GM21381 (cell line): ENCODE measurements around the gene CELA2A.
"Not testable (repeated sequence)": the region's sequence is repeated elsewhere in the genome, so short reads cannot be mapped to it uniquely, and the experiment has no call there.

Experiments
- ATAC-seq: cut with Tn5 transposase; IDR thresholded peaks from one replicate; pipeline ENCODE4 v1.9.1; 2021; ENCODE audit warnings: mild to moderate bottlenecking, moderate library complexity; ENCODE audit not compliant: unreplicated experiment

The CELA2A gene

DNA sequence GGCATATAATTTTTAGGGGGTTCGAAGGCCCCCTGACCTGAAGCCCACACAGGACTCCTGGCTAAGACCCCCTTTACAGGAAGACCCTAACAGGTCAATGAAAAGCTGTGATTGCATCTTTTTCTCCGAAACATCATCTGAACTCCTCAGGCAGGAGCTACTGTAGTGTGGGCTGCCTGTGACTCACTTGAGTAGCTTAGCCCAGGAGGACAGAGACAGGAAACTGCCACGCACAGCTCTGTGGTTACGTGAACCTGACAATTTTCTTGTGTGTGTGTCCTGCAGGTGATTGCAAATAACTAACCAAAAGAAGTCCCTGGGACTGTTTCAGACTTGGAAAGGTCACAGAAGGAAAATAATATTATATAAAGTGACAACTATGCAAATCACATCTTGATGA, 34.5 kb downstream of the CELA2A start:
- ATAC-seq = not testable (repeated sequence)

DNA sequence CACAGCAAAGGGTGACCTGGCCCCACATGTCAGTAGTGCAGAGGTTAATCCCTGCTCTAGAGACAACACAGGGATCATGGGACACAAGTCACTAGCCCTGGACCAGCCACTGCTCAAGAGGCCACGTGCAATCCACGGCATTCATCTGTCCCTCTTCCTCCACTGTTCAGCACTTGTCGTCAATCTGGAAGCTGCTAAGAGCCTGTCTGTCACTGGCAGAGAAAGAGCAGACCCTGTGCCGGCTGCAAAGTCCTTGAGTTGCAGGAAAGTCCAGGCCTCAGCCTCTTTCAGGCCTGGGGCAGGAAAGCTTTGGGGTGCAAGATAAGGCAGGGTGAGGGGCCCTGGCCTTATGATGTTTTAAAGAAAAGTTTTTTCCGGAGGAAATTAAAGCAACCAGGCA, 36.1 kb downstream of the CELA2A start:
- ATAC-seq = no peak

DNA sequence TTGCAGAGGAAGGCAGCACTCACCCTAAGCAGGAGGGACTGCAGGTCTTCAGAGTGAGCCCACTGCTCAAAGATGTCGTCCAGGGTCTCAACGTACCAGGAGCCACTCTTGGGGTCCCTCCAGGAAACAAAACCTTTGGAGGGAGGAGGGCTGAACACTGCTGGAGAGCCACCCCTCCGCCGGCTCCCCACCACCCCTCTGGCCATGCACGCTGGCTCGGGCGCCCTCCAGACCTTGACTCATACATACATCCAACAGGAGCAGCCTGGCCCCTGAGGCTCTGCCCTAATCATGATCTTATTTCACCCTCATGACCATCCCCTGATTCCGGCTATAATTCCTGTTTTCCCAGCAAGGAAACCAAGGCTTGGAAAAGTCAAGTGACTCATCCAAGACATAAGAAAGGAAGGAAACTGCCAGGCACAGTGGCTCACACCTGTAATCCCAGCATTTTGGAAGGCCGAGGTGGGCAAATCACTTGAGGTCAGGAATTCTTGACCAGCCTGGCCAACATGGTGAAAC, 37.4 kb downstream of the CELA2A start:
- no peak for ATAC-seq

GRCh38 chr1:15500184-15501178, 43.9 kb downstream of the CELA2A start:
- ATAC-seq = no peak

- no peak for ATAC-seq
Measured at GRCh38 chr1:15501208-15502032, 44.9 kb downstream of the CELA2A start.

DNA sequence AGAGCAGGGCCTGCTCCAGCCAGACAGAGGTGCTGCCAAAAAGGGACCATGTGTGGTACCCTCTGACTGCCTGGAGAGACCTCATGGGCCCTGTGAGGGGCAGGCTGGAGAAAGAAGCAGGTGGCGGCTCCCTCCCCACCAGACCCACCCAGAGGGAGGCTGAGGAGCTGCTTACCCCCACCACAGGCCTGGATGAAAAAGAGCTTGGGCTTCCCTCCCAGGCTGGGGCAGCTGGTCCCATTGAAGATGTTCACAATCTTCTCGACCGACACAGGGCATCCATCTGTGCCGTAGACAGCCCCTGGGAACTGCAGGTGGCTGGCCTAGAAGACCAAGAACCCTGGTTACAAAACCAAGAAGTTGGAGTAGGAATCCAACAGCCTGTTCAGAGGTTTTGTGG, 47.9 kb downstream of the CELA2A start:
- no peak for ATAC-seq

DNA sequence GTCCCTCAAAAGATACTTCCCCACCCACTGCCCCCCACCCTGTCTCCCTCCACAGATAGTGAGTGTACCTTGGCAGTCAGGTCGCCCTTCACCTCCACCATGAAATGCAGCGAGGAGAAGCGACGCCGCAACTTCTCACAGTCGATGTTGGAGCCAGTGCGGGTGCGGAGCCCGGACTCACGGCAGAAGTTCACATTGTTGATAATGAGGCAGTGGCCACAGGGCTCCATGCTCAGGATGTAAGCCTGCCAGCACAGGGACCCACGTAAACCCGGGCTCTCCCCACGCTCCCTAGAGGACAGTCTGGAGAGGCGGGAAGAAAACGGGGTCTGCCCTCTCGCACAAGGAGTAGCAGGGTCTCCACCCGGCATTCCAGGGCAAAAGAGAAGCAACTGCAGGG, 50.3 kb downstream of the CELA2A start:
- ATAC-seq = no peak

DNA sequence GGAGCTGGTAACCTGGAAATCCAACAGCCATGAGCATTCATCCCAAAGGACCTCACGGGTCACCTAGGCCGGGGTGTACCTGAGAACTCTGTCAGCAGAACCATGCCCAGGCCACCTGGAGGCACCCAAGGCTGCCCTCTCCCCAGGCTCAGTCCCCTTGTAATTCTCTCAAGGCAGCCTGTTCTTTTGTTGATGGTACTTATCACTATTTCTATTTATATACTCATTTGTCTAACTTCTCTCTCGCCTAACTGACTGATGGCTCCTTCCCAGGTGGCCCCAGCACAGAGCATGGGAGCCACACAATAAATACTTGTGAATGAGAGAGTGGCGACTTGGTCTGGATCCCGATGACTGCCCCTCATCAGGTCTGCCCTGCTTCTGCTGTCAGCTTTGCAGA, 50.7 kb downstream of the CELA2A start:
- ATAC-seq = no peak

DNA sequence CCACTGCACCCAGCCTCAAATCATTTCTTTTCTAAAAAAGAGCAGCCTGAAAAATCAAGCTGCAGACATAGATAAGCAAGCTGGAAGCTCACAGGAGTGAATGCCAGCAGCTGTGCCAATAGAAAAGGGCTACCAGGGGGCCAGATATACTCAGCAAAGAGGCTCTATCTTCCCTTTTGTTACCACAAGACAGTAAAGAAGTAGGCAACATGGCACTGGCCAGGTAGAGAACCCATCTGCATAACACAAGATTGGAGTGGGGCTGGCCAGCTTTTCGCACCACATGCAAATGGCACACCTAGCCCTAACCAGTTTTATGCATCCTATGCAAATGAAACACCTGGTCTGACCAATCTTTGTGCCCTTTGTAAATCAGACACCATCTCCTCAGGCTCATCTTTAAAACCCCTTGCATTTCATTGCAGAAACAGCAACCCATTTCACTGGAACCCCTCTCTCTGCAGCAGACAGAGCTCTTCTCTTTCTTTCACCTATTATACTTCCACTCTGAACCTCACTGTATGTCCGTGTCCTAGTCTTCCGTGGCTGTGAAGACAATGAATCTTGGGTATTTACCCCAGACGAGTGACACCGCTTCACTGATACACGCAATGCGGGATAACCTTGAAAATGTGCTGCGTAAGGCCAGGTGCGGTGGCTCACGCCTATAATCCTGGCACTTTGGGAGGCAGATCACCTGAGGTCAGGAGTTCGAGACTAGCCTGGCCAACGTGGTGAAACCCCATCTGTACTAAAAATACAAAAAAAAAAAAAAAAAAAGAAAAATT, 52.4 kb downstream of the CELA2A start:
- no peak for ATAC-seq

DNA sequence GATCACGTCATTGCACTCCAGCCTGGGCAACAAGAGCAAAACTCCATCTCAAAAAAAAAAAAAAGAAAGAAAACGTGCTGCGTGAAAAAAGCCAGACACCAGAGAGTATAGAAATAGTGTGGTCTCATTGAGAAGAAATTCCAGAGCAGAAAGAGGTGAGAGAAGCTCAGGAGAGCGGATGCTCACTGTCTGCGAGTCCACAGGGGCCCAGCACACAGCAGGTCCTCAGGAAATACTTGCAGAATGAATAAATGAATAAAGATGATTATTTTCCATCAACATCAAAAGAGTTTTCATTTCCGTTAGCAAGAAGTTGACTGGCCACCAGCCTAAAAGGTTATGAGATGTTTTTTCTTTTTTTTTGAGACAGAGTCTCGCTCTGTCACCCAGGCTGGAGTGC, 53.1 kb downstream of the CELA2A start:
- ATAC-seq = no peak

DNA sequence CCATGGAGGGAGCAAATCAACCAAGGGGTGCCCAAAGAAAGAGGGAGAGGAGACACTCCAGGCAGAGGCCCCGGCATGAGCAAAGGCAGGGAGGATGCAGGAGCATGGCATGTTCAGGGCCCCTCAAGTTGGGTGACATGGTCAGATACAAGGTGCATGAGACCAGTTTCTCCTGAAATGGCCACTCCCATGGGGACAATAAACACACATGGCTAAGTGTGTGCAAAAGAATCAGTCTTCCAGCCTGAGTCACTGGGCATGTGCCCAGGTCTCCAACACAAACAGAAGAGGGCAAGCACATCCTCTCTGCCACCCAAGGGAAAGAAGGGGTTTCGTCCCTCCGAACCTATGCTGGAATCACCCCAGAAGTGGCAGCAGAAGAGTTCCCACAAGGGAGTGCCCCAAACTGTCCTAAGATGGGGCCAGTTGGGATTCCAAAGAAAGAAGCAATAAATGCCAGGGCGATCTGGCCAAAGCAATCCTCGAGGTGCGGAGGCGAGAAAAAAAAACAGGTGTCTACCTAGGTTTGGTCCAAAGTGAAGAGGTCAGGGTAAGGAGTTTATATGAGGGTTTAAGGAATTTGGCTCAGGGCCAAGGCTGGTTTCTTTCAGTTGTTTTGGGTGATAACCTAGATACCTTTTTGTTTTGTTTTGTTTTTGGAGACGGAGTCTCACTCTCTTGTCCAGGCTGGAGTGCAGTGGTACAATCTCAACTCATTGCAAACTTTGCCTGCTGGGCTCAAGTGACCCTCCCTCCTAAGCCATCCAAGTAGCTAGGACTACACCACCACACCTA, 54.3 kb downstream of the CELA2A start:
- ATAC-seq = no peak

DNA sequence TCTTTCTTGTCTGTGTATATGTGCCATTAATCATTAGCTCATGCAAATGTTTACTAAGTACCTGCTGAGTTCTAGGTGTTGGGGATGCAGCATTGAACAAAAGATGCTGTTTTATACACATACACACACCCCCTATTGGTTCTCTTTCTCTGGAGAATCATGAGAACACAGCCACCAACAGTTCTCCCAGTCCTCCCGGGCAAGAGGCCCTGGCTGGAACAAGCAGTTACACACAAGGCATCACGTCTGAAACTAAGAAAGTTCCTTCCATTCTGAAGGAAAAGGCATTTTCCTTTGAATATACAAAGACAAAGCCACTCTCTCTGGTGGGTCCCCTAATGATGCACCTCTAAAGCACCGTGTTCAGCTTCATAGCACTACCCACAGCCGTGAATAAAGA, 56.7 kb downstream of the CELA2A start:
- ATAC-seq = no peak

GRCh38 chr1:15513919-15514318, 57.4 kb downstream of the CELA2A start:
- no peak for ATAC-seq

- not testable (repeated sequence) for ATAC-seq
Measured at GRCh38 chr1:15514557-15514956, 58.0 kb downstream of the CELA2A start.

DNA sequence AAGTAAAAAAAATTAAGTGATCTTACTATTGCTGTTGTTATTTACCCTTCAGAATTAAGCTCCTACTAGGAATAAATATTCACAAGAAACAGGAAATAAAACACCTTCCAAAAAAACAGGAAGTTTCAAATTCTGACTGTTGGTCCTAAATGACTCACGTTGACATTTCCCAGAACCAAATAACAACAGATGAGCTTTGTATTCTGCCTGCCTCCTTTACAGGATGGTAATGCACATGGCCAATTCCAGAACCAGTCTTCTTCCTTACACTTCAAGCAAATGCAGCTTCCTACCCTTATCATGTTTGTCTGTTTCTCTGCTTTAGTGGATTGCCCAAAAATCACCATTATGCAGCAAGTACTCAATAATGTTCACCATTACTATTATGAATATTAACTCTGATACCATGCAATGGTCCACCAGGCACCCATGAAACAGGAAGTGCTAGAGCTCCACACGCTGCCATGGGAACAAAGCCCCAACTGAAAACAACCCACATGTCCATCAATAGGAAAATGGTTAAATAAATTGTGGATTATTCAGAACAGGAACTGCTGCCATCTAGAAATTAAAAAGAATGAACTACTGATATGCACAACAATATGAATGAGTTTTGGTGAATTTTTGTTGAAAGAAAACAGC, 58.6 kb downstream of the CELA2A start:
- ATAC-seq = no peak

GRCh38 chr1:15519625-15520024, 63.1 kb downstream of the CELA2A start:
- no peak for ATAC-seq

DNA sequence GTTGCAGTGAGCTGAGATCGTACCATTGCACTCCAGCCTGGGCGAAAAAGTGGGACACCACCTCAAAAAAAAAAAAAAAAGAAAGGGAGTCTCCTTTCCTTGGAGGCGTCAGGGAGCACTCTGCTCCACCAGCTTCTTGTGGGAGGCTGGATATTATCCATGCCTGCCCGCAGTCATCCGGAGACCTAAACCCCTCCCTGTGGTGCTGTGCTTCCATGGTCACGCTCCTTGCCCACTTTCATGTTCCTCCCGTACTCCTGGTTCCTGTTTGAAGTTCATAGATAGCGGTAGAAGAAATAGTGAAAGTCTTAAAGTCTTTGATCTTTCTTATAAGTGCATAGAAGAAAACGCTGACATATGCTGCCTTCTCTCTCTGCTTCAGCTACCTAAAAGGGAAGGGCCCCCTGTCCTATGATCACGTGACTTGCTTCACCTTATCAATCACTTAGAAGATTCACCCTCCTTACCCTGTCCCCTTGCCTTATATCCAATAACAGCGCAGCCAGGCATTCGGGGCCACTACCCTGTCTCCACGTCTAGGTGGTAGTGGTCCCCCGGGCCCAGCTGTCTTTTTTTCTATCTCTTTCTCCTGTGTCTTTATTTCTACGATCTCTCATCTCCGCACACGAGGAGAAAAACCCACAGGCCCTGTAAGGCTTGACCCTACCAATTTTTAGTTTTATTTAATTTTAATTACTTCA, 64.8 kb downstream of the CELA2A start:
- ATAC-seq = not testable (repeated sequence)
